ENCODE measurements around the gene COMMD2.

The COMMD2 gene

DNA sequence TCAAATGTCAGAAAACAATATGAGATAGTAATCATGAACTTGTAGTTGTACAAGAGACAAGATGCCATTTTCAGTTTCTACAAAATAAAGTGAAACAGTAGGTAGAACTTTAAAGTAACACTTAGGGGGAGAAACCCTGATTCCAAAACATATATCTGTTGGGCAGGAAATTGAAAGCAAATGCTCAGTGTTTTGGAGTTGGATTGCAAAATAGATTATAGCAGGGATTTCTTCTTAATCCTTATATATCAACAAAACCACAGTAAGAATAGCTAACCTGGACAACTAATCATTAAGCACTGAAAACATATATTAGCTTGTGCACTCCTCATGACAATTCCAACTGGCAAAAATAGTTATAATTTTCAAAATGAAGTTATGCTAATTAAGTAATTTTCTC lies 46.9 kb downstream of the COMMD2 start:
- DNase-seq (ENCODE audit: low read depth in 2 of 2, low spot score in 1 of 2) = no peak

DNA sequence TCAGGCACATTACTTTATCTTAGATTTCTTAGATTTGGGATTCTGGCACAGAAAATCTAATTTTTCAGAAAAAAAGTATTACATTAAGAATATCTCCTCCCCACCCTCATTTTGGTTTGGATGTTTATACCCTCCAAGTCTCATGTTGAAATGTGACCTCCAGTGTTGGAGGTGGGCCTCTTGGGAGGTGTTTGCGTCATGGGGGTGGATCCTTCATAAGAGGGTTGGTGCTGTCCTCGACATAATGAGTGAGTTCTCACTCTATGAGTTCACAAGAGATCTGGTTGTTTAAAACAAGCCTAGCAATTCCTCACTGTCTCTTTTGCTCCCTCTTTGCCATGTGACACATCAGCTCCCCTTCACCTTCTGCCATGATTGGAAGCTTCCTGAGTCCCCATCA lies 48.8 kb downstream of the COMMD2 start:
- DNase-seq (ENCODE audit: low read depth in 2 of 2, low spot score in 1 of 2) = no peak

DNA sequence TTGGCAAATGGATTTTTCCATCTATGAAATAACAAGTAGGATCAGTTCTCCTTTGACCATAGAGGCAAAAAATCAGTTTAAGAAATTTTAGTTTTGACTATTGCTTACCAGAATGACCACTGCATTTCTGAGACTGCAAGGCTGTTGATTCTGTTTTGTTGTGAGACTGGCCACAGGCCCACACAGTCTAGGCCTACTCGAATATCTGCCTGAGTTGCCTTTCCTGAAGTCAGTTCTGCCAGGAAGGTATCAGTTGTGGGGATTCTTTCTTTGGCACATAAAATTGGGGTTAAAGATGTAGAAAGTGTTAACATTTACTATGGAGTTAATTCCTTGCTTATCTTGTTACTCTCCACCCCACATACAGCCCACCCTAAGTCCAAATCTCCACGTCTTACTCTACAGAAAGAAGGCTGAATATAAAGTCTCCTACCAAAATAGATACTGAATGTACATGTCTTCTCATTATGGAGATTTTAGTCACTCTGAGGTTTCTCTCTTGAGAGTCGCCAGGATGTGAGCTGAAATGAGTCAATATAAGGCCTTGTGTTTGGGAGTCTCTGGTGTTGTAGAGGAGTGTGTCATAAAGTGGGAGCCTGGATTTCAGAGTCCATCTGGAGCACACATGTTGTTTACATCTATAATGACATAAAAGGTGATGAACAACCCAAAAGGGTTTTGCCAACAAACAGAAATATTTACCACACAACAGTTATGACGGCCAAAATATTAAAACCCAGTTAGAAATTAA lies 49.4 kb downstream of the COMMD2 start:
- no peak for DNase-seq (ENCODE audit: low read depth in 2 of 2, low spot score in 1 of 2)

DNA sequence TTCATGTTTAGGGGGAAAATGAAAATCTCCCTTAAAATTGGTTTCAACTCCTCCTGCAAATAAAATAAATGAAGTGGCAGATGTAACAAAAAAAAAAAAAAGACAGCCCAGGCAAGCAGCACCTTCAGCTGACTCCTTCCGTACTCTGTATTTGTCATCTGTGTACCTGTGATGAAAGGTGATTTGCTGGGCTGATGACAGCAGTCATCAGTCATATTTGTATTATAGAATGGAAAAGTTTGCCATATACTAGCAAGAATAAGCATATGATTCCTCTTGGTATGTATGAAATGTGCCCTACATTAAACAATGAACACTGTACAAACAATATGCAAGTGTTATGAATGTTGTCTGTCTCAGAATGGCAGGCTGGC lies 50.3 kb downstream of the COMMD2 start:
- DNase-seq (ENCODE audit: low read depth in 2 of 2, low spot score in 1 of 2) = no peak

DNA sequence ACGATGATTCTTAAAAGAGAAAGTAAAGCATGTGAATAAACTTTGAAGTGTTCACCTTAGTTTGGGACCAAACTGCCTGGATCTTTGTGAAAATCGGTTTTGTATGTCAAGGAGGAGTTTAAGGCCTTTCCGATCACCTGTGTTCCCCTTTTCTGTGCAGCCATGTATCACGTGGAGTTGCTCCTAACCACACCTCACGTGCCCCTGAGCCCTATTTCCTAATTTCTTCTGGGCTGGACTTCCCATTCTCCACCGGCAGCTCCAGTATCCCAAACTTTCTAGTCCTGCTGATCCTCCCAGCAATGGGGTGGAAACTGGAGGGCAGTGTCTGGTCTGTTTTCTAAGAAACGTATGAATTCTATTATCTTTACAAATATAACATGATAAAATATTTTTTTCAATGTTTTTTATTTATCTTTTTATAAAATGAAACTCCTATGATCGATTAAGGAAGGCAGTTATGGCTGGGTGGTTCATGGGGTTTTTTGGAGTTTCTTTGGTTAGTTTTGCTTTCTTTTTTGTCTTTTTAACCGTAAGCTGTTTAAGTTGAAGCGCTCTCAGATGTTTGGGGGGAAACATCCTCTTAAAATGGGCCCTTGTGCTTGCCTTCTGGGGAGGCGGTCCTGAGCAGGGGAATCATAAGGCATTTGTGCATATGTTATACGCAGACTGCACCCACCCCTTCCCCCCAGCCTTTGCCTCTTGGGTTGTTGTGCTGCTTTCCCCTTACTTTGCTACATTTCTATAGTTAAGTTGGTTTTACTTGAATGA lies 50.9 kb downstream of the COMMD2 start:
- no peak for DNase-seq (ENCODE audit: low read depth in 2 of 2, low spot score in 1 of 2)
